SK-N-SH (cell line): ENCODE data around the gene RARB. TPM values are rescaled to one million over a fixed set of nuclear protein-coding genes. Genes with fewer than 3 reads are reported as not detected.

Experiments used
- CTCF ChIA-PET: fragments of 300-600, 350-600 bp; formaldehyde crosslinking; extraction: SDS; loops from one replicate; lab custom pipeline; 2021; lab: Yijun Ruan, JAX
- POLR2A ChIA-PET: fragments of 350-600 bp; sonication (Branson Sonifier 250); formaldehyde crosslinking; extraction: SDS; loops from one replicate; lab custom pipeline; 2020; ENCODE audit warnings: antibody characterized with exemption, inconsistent platforms; lab: Yijun Ruan, JAX
- DNase-seq: peaks from one replicate; pipeline ENCODE4 v3.0.0; 2012
- H2AFZ ChIP-seq: fragments of 200-600 bp; sonication (generic); 2 replicates; pipeline ENCODE4 v1.8.1; 2016; ENCODE audit warnings: antibody characterized with exemption, mild to moderate bottlenecking, low read depth
- H3F3A ChIP-seq: fragments of 200-600 bp; sonication (generic); replicated peaks from 2 replicates; pipeline ENCODE3; 2016; ENCODE audit warnings: antibody characterized with exemption, mild to moderate bottlenecking; ENCODE audit not compliant: insufficient read depth
- H3K27ac ChIP-seq, 2 experiments: fragments of 200-500 bp in 1 of 2; fragments of 200-600 bp in 1 of 2; sonication (Bioruptor generic) in 1 of 2; sonication (generic), shearing (Covaris generic) in 1 of 2; 2 replicates each; pipeline versions ENCODE4 v1.5.1 to v1.6.1; 2014 to 2016; ENCODE audit warnings: low read depth in 2 of 2, inconsistent platforms in 1 of 2, low read length in 1 of 2, mild to moderate bottlenecking in 1 of 2, mixed read lengths in 1 of 2
- H3K27me3 ChIP-seq: fragments of 200-600 bp; sonication (generic), shearing (Covaris generic); 2 replicates; pipeline ENCODE4 v1.6.1; 2016; ENCODE audit warnings: mixed run types; ENCODE audit not compliant: insufficient read depth
- H3K36me3 ChIP-seq, 2 experiments: fragments of 200-500 bp in 1 of 2; fragments of 200-600 bp in 1 of 2; sonication (Bioruptor generic) in 1 of 2; sonication (generic) in 1 of 2; replicated peaks in 1 of 2; 2 replicates each; pipeline versions ENCODE3 to v1.5.1; 2014 to 2016; ENCODE audit warnings: low read length in 1 of 2, mild to moderate bottlenecking in 1 of 2; ENCODE audit not compliant: insufficient read depth in 2 of 2, control insufficient read depth in 1 of 2
- H3K4me1 ChIP-seq, 2 experiments: fragments of 200-500 bp in 1 of 2; fragments of 200-600 bp in 1 of 2; sonication (Bioruptor generic) in 1 of 2; sonication (generic), shearing (Covaris generic) in 1 of 2; 2 replicates each; pipeline versions ENCODE4 v1.5.1 to v1.6.1; 2014 to 2016; ENCODE audit warnings: low read depth in 1 of 2, low read length in 1 of 2, mixed run types in 1 of 2; ENCODE audit not compliant: insufficient read depth in 2 of 2, control insufficient read depth in 1 of 2
- H3K4me2 ChIP-seq: fragments of 200-600 bp; sonication (generic), shearing (Covaris generic); 2 replicates; pipeline ENCODE4 v1.6.1; 2017; ENCODE audit warnings: mixed run types
- H3K4me3 ChIP-seq, 2 experiments: fragments of 200-500 bp in 1 of 2; fragments of 200-600 bp in 1 of 2; sonication (Bioruptor generic) in 1 of 2; sonication (generic), shearing (Covaris generic) in 1 of 2; 2 replicates each; pipeline versions ENCODE4 v1.5.1 to v1.8.1; 2014 to 2016; ENCODE audit warnings: low read depth in 2 of 2, inconsistent platforms in 1 of 2, low read length in 1 of 2, mild to moderate bottlenecking in 1 of 2, mixed read lengths in 1 of 2, moderate library complexity in 1 of 2
- H3K79me2 ChIP-seq: fragments of 200-600 bp; sonication (generic); 2 replicates; pipeline ENCODE4 v1.8.1; 2017; ENCODE audit warnings: mild to moderate bottlenecking; ENCODE audit not compliant: insufficient read depth
- H3K9ac ChIP-seq: fragments of 200-600 bp; sonication (generic); 2 replicates; pipeline ENCODE4 v1.6.1; 2017; ENCODE audit warnings: mixed run types
- H3K9me2 ChIP-seq: fragments of 200-600 bp; sonication (generic); 2 replicates; pipeline ENCODE4 v1.6.1; 2017; ENCODE audit warnings: mixed run types
- H3K9me3 ChIP-seq: fragments of 200-600 bp; sonication (generic); 2 replicates; pipeline ENCODE4 v1.6.1; 2017; ENCODE audit warnings: mixed run types, mild to moderate bottlenecking, moderate library complexity
- H4K20me1 ChIP-seq: fragments of 200-600 bp; sonication (generic); 2 replicates; pipeline ENCODE4 v1.6.1; 2017; ENCODE audit warnings: mild to moderate bottlenecking, mixed run types; ENCODE audit not compliant: insufficient read depth
- ELF1 ChIP-seq: IDR thresholded peaks from 2 replicates; pipeline ENCODE4 v1.4.0; 2012
- EP300 ChIP-seq, 2 experiments: IDR thresholded peaks; 2 replicates each; pipeline versions ENCODE4 v1.4.0 to v1.6.1; 2012; ENCODE audit warnings: borderline replicate concordance in 1 of 2, low read depth in 1 of 2, low read length in 1 of 2
- EZH2phosphoT487 ChIP-seq: fragments of 200-600 bp; sonication (generic); IDR thresholded peaks from 2 replicates; pipeline ENCODE4 v1.6.1; 2017; ENCODE audit warnings: low read depth, mixed run types, mild to moderate bottlenecking, antibody characterized with exemption, moderate library complexity, borderline replicate concordance
- GATA2 ChIP-seq: sonication (generic); formaldehyde crosslinking; IDR thresholded peaks from 2 replicates; pipeline ENCODE4 v1.5.0; 2020; ENCODE audit warnings: mild to moderate bottlenecking, missing genetic modification reagents
- MXI1 ChIP-seq: IDR thresholded peaks from 2 replicates; pipeline ENCODE4 v1.6.1; 2012; ENCODE audit warnings: mild to moderate bottlenecking, low read depth, low read length, improper control_type of control experiment
- PBX3 ChIP-seq: IDR thresholded peaks from 2 replicates; pipeline ENCODE4; 2012
- RCOR1 ChIP-seq: fragments of 150-350 bp; IDR thresholded peaks from 2 replicates; pipeline ENCODE4 v1.6.1; 2017; ENCODE audit warnings: antibody characterized with exemption, low read length
- TAF1 ChIP-seq: IDR thresholded peaks from 2 replicates; pipeline ENCODE4 v1.6.1; 2012; ENCODE audit warnings: low read depth, mild to moderate bottlenecking, low read length, moderate library complexity, borderline replicate concordance
- TEAD4 ChIP-seq: IDR thresholded peaks from 2 replicates; pipeline ENCODE4 v1.4.0; 2012; ENCODE audit warnings: mild to moderate bottlenecking, borderline replicate concordance; ENCODE audit not compliant: insufficient read depth
- YY1 ChIP-seq: IDR thresholded peaks from 2 replicates; pipeline ENCODE4 v1.4.0; 2012; ENCODE audit warnings: low read depth, mild to moderate bottlenecking
- ZBTB33 ChIP-seq: IDR thresholded peaks from 2 replicates; pipeline ENCODE4 v1.4.0; 2012; ENCODE audit warnings: low read depth, borderline replicate concordance
- whole genome bisulfite sequencing: methylation state at CpG from one replicate; pipeline ENCODE4 v1.1.6; 2017; ENCODE audit warnings: low lambda C conversion rate; 5-methylcytosine and 5-hydroxymethylcytosine counted together
- polyA plus RNA-seq, 3 experiments: library from polyadenylated mRNA; depleted of rRNA; stranded (reverse); fragments of >200 nt; gene quantifications; 2 replicates each; pipeline ENCODE4 v1.2.3, GENCODE V29; 2012
- TF ChIP-seq, protein P1 (sequence below): IDR thresholded peaks from 2 replicates; pipeline ENCODE4 v1.4.0; 2012; ENCODE audit warnings: low read depth

Gene RARB
- polyA plus RNA-seq, 1 of the 3 experiments (the other 2 are of a cell fraction): 10.7 TPM

- Histone ChIP-seq H3K9me3 (no peaks in the 10 kb centered on the region), H4K20me1 (no peaks in the 10 kb centered on the region), H3K4me3 (no peak overlapping the region), H3K4me1 (peaks cover 0 to 6% of the 10 kb centered on the region in 2 experiments; a peak in 2 of 4 replicates), H2AFZ (no peak overlapping the region), H3K4me2 (no peak overlapping the region), H3K9me2 (no peaks in the 10 kb centered on the region), H3K9ac (no peak overlapping the region), H3K27ac (no peak overlapping the region), H3F3A (peaks cover 7% of the 10 kb centered on the region), H3K36me3 (no peaks in the 10 kb centered on the region), H3K27me3 (no peaks in the 10 kb centered on the region), H3K79me2 (peaks cover 17% of the 10 kb centered on the region)
- no peak for DNase-seq
- TF ChIP-seq, protein P1, sequence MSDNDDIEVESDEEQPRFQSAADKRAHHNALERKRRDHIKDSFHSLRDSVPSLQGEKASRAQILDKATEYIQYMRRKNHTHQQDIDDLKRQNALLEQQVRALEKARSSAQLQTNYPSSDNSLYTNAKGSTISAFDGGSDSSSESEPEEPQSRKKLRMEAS: no peak
- no peak for TF ChIP-seq YY1
- no peak for TF ChIP-seq MXI1
- TF ChIP-seq ZBTB33: no peak
- TF ChIP-seq TEAD4: no peak
- TF ChIP-seq RCOR1: no peak
- no peak for TF ChIP-seq EZH2phosphoT487
- TF ChIP-seq ELF1: no peak
- no peak for TF ChIP-seq TAF1
- TF ChIP-seq GATA2 (CRISPR knock-in tag): no peak
- no peak for TF ChIP-seq PBX3
- TF ChIP-seq EP300 (IDR thresholded peaks at IDR 0.05; ENCODE audit: borderline replicate concordance in 1 of 2, low read depth in 1 of 2, low read length in 1 of 2): no peak
- 82% methylated on average over 3 of the region's 3 CpGs for WGBS
- ChIA-PET POLR2A (no interaction called here), CTCF (interaction anchor here (0.7 to 1.4 kb wide), 2 partner anchors 11 to 42 kb away, joined by 3 to 4 read pairs; no protein-coding TSS in a partner anchor)
Observed at GRCh38 chr3:25552251-25552650, 124.2 kb downstream of the RARB start.

DNA sequence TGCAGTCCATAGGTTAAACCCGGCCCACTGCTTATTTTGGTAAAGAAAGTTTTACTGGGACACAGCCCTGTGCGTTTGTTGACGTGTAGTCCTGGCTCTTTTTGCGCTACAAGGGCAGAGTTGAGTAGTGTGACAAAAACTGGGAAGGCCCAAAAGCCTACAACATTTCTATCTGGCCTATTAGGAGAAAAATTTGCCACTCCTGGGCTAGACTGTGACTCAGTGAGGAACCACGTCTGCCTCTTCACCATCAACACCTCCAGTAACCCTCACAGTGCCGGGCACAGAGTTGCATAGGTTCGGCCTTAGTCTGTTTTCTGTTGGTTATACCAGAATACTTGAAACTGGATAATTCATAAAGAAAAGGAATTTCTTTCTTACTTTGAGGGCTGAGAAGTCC lies 126.3 kb downstream of the RARB start:
- CTCF ChIA-PET: interaction anchor here (0.7 to 1.0 kb wide), 2 partner anchors 105 to 516 kb away, joined by 3 read pairs; no protein-coding TSS in a partner anchor

More for the DNA sequence above, 126.3 kb downstream of the RARB start:
- Histone ChIP-seq H2AFZ (no peak overlapping the region), H3K79me2 (peaks cover 11% of the 10 kb centered on the region; the same call in 1 of the 2 replicates), H3K4me3 (no peak overlapping the region), H3K4me2 (no peak overlapping the region), H3K36me3 (no peaks in the 10 kb centered on the region), H3K4me1 (peaks cover 0 to 5% of the 10 kb centered on the region in 2 experiments; a peak in 2 of 4 replicates), H4K20me1 (no peaks in the 10 kb centered on the region), H3K9me3 (no peaks in the 10 kb centered on the region), H3K9me2 (no peaks in the 10 kb centered on the region), H3K27me3 (no peaks in the 10 kb centered on the region), H3F3A (peaks cover 1% of the 10 kb centered on the region), H3K27ac (no peak overlapping the region; a peak in 1 of 4 replicates), H3K9ac (no peak overlapping the region)
- TF ChIP-seq YY1: no peak
- no peak for TF ChIP-seq RCOR1
- no peak for TF ChIP-seq PBX3
- TF ChIP-seq TEAD4: no peak
- WGBS: 93% methylated on average over 7 of the region's 7 CpGs
- POLR2A ChIA-PET: no interaction called here
- no peak for DNase-seq
